GM12892 (cell line): ENCODE data around the gene FAM174C.
A peak's percentile ranks its signal among the peaks of the same experiment; 100 is the strongest.
"Not testable (repeated sequence)": the region's sequence is repeated elsewhere in the genome, so short reads cannot be mapped to it uniquely, and the experiment has no call there.

Source experiments
- DNase-seq: peaks from one replicate; pipeline ENCODE4 v3.0.0; 2011; ENCODE audit not compliant: insufficient read length
- FAIRE-seq: peaks from 2 replicates; lab custom pipeline; 2011; peaks lifted over from hg19 to GRCh38; lab: Jason Lieb, UNC
- POLR2A ChIP-seq: IDR thresholded peaks from 2 replicates; pipeline ENCODE4 v1.6.1; 2011; ENCODE audit warnings: low read depth, low read length, control low read depth
- POLR2AphosphoS5 ChIP-seq: IDR thresholded peaks from 2 replicates; pipeline ENCODE4 v1.6.1; 2011; ENCODE audit warnings: low read depth, low read length, control low read depth
- TAF1 ChIP-seq: IDR thresholded peaks from 2 replicates; pipeline ENCODE4 v1.6.1; 2011; ENCODE audit warnings: low read depth, mild to moderate bottlenecking, control low read depth, low read length, borderline replicate concordance

FAM174C gene

DNA sequence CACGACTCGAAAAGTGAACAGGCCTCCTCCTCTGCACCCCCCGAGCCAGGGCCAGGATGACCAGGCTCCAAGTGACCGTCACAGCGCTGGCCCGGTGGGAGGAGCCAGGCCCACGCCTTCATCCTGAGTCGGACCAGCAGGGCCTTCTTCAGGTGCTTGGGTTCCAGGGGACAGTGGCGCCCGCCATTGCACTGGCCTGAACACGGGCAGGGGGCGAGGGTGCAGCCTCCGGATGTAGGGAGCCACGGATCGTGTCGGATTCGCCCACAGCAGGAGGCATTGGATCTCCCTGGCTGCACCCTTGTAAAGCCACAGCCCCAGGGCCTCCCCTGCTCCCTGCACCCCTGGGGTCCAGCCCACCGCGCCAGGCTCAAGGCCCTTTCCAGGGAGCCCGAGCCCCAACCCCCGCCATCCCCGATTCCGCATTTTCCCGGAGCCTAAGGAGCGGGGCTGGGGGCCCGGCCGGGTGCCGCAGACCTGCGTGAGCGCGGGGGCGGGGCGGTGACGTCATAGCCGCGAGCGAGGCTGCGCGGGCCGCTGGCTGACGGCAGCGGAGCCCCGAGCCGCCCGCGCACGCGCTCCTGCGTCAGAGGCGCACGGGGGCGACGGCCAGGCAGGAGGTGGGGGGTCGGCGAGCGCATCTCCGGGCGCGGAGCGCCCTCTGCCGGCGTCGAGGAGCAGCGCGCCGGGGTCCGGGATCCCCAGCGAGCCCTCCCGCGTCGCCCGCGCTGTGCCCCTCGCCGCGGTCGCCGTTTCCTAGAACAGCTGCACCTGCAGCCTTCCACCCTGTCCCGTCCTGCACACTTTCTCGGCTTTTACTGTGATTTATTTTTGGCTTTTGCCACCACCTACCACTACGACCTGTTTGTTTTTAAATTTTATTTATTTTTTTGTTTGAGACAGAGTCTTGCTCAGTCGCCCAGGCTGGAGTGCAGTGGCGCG, 35.3 kb upstream of the FAM174C start:
- no peak for TF ChIP-seq POLR2A
- TF ChIP-seq TAF1 = no peak
- TF ChIP-seq POLR2AphosphoS5 = no peak
- DNase-seq (peak; percentile 100), FAIRE-seq (peak; percentile 94)

DNA sequence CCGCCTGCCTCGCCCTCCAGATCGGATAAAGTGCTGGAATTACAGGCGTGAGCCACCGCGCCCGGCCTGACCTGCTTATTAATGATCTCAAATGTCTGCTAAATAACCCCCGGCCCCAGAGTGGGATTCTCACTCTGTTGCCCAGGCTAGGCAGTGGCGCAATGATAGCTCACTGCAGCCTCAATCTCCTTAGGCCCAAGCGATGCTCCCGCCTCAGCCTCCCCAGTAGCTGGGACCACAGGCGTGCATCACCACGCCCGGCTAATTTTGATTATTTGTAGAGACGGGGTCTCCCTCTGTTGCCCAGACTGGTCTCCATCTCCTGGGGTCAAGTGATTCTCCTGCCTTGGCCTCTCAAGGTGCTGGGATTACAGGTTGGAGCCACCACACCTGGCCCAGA, 34.4 kb upstream of the FAM174C start:
- no peak for DNase-seq
- FAIRE-seq = peak; percentile 62
- TF ChIP-seq POLR2AphosphoS5 (no peak), POLR2A (no peak), TAF1 (no peak)

DNA sequence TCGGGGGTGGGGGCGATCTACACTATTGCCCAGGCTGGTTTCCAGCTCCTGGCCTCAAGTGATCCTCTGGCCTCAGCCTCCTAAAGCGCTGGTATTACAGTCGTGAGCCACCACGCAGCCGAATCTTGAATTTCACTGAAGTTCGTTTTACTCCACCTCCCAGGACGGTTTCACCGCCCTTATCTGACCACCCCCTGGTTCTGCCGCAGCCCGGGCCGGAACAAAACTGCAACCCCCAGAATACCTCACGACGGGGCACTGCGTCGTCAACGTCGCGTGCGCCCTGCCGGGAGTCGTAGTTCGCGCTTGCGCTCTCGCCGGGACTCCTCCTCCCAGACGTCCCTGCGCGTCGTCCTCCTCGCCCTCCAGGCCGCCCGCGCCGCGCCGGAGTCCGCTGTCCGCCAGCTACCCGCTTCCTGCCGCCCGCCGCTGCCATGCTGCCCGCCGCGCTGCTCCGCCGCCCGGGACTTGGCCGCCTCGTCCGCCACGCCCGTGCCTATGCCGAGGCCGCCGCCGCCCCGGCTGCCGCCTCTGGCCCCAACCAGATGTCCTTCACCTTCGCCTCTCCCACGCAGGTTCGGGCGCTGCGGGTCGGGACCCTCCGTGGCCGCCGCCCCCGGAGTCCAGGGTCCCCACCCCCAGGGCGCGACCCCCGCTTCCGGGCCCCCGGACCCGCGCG, 33.8 kb upstream of the FAM174C start, which contains the start of gene ATP5F1D:
ATP5F1D (plus strand) TSS at position 335 of the 679 bp plus-strand sequence; CDS start at position 435, 100 bp downstream.
- peak; percentile 48; the same call in 1 of the 2 replicates for TF ChIP-seq POLR2A
- no peak for TF ChIP-seq TAF1
- no peak for TF ChIP-seq POLR2AphosphoS5
- FAIRE-seq (peak; percentile 100), DNase-seq (peak; percentile 99)

DNA sequence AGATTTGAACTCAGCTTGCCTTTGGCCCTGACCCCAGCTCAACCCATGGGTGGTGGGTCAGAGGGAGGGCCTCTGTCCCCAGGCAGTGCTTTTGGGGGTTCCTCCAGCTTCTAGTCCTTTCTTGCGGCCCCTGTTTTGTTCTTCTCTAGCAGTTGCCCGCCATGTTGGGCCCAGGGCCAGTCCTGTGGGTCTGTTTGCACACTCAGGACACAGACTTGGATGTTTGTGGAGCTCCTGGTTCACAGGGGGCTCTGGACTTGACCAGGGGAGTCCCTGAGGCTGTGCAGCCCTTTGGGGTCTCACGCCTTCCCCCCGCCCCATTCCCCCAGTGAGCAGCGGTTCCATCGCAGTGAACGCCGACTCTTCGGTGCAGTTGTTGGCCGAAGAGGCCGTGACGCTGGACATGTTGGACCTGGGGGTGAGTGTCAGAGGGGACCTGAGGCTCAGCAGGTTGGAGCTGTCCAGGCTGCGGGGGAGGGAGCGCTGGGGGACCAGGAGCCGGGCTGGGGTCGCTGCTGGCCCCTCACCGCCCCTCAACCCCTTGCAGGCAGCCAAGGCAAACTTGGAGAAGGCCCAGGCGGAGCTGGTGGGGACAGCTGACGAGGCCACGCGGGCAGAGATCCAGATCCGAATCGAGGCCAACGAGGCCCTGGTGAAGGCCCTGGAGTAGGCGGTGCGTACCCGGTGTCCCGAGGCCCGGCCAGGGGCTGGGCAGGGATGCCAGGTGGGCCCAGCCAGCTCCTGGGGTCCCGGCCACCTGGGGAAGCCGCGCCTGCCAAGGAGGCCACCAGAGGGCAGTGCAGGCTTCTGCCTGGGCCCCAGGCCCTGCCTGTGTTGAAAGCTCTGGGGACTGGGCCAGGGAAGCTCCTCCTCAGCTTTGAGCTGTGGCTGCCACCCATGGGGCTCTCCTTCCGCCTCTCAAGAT, 31.3 kb upstream of the FAM174C start:
- DNase-seq = peak; percentile 93
- no peak for TF ChIP-seq TAF1
- no peak for TF ChIP-seq POLR2AphosphoS5
- no peak for TF ChIP-seq POLR2A
- FAIRE-seq = no peak

DNA sequence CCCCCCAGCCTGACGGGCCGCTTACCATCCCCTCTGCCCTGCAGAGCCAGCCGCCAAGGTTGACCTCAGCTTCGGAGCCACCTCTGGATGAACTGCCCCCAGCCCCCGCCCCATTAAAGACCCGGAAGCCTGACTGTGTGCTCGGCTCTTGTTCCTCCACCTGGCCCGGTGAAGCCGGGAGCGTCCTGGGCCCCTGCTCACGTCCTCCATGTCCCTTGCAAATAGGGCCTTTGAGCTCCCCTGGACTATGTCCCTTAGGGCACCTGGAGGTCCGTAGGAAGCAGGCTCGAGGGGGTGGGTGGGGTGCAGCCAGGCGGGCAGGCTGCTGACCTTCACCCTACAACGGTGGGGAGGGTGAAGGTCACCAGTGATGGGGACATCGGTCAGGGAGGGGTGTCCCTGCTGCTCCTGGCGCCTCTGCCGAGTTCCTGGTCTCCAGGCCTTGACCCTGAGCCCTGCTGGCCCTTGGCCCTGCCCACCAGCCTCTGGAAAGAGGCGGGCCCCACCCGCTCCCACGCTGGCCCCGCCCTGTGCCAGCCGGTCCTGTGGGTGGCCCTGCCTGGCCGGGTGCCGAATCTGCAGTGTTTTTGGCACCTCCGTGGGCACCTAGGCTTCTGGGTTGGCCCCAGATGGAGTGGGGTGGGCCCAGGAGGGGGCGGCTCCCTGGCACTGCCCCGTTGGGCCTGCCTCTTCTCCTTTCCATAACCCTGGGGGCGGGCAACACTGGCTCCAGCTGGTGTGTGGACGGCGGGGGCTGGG, 30.5 kb upstream of the FAM174C start:
- FAIRE-seq (no peak), DNase-seq (no peak)
- TF ChIP-seq POLR2AphosphoS5 (no peak), TAF1 (no peak), POLR2A (no peak)

DNA sequence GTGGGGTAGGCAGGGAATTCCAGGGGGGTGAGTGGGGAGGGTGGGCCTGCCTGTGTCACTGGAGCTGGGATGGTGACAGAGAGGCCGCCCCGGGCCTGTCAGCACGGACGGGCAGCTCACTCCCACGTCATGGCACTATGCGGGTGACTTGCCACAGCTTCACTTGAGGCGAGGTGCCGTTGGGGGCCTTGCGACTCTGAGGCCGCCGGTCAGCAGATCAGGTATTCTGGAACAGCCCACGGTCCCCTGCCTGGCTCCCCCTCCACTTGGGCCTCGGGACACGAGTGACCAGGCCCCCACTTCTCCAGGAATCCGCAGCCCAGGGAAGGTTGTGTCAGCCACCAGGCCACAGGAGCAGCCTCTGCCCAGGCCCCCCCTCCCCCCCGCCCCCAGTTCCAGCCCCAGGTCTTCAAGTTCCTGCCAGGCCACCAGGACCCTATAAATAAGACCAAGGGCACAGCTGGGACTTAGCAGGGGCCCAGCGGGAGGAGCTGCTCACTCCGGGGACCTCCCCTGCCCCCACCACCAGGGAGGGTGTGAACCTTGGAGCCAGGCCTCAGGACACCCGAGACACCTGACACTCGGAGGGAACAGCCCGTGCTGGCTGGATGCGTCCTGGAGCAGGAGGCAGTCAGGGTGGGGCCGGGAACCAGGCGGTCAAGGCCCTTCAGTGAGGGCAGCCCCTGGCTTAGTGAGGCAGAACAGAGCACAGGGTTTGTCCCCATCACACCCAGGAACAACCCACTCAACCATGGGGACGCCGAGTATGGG, 29.7 kb upstream of the FAM174C start:
- TF ChIP-seq POLR2A (no peak), POLR2AphosphoS5 (no peak), TAF1 (no peak)
- DNase-seq = no peak
- no peak for FAIRE-seq

DNA sequence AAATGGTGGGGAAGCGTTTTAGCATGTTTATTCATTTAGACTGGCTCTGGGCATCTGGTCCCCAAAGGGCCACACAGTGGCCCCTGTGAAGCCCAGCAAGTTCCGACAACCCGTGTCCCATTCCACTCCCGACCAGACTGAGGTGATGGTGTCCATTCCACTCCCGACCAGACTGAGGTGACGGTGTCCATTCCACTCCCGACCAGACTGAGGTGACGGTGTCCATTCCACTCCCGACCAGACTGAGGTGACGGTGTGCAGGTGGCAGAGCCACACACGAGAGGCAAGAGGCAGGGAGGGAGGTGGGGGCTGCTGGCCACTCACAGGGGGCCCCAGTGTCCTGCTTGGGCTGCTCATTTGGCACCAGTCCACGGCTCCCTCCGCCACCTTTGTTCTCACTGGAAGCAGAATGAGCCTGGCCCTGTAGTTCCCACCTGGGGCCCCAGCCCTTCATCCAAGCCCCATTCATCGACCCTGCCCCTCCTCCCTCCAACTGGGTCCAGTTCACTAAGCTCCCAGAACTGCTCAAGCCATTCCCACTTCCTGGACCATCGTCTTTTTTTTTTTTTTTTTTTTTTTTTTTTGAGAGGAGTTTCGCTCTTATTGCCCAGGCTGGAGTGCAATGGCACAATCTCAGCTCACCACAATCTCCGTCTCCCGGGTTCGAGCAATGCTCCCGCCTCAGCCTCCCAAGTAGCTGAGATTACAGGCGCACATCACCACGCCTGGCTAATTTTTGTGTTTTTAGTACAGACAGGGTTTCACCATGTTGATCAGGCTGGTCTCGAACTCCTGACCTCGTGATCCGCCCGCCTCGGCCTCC, 28.9 kb upstream of the FAM174C start:
- not testable (repeated sequence) for DNase-seq, FAIRE-seq

DNA sequence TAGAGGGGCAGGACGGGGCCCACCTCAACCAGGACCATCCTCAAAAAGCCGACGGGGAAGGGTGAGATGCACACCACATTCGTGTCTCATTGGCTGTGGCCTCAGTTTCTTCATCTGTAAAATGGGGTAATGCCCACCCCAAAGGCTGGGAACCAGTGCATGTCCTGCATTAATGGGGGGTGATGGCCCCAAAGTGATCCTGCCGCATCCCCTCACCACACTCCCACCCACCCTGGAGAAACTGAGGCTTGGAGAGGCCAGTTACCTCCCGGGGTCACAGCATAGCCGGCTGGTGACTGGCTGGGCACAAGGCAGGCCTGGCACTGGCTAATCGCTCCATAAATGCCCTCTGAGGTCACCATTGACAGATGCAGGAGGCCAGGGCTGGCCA, 27.6 kb upstream of the FAM174C start:
- DNase-seq (no peak), FAIRE-seq (no peak)
- no peak for TF ChIP-seq POLR2A
- no peak for TF ChIP-seq TAF1
- TF ChIP-seq POLR2AphosphoS5 = no peak

DNA sequence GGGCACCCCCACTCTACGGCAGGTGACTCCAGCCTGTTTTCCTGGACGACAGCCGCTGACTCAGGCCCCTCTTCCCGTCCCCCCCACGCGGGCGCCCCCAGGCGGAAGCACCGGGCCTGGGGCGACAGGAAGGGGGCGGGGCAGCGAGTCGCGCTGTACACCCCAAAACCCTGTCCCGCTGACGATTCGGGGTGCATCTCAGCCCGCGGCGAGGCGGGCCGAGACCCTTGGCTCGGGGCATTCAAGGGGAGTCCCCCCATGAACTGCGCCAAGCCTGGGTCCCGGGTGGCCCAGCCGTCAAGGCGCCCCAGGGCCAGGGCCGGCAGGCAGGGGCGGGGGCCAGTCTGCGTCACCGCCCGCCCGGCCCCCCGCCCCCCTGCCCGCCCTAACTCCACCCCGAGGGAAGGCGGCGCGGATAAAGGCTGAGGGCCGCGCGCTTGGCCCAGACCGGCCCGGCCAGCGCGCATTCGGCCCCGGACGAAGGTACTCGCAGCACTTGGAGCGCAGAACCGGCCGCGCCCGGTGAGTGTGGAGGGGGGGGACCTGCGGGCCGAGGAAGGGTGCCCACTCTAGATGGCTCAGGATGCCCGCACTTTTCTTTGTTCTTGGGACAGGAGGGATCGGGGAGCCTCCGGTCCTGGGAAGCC, 27.1 kb upstream of the FAM174C start, which contains the start of gene MIDN:
MIDN (plus strand) TSS at position 445 of the 647 bp plus-strand sequence. CDS start 1,714 bp downstream, outside the sequence.
- FAIRE-seq (peak; percentile 71), DNase-seq (peak; percentile 75)
- TF ChIP-seq POLR2A (peak; percentile 88), TAF1 (no peak), POLR2AphosphoS5 (peak; percentile 70)
